ENCODE data around the gene DPM3. TPM values are rescaled to one million over a fixed set of nuclear protein-coding genes. Genes with fewer than 3 reads are reported as not detected.

The DPM3 gene
- total and polyA plus RNA-seq, 2 experiments from 2014 or later: 13.6 to 71.4 TPM

DNA sequence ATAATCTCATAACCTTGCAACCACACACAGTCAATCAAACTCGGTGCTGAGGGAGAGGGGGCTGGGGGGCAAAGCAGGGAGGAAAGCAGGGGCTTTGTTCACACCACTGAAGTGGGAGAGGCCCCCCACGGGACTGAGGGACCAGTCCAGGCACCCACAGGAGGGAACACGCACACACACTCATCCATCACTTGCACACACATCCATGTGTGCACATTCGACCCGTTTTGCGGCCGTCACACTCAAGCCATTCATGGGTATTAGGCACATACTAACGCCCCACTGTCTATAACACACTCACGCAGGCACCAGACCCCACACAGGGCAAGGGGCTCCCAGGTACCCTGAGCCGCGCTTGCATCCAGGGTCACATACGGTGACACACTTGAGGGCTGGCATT, 47.7 kb downstream of the DPM3 start (continued):
- TF ChIP-seq ZNF462 (CRISPR knock-in tag; IDR thresholded peaks at IDR 0.05): no peak
- TF ChIP-seq POLR2AphosphoS5 (IDR thresholded peaks at IDR 0.05; ENCODE audit: low read depth): no peak
- TF ChIP-seq EZH2phosphoT487 (IDR thresholded peaks at IDR 0.05; ENCODE audit: unreplicated experiment): no peak
- no peak for TF ChIP-seq ETS1 (IDR thresholded peaks at IDR 0.05)
- no peak for TF ChIP-seq NANOG (IDR thresholded peaks at IDR 0.05; ENCODE audit: borderline replicate concordance)
- TF ChIP-seq JUNB (IDR thresholded peaks at IDR 0.05; ENCODE audit: unreplicated experiment): no peak
- no peak for TF ChIP-seq EZH2 (IDR thresholded peaks at IDR 0.05; ENCODE audit: low read depth, unreplicated experiment)
- TF ChIP-seq ZNF114 (CRISPR knock-in tag; IDR thresholded peaks at IDR 0.05): no peak
- TF ChIP-seq STAT1 (IDR thresholded peaks at IDR 0.05; ENCODE audit: unreplicated experiment): no peak

DNA sequence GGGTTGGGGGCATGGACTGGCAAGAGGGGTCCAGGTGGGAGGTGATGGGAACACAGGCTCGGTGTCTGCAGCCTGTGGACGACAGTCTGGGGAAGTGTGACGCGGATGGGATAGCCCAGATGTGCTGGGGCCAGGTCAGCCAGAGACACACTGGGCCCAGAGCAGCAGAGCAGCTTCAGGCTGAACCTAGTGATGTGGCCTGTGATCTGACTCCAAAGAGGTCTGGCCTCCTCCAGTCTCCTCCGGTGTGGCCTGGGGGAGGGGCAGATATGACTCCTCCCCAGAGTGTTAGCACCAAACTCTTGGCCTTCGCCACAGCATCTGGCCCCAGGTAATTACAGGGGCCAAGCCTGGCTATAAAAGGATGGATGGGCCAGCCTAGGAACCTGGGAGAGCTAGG, 48.2 kb downstream of the DPM3 start:
- peaks cover 25% of the 10 kb centered on the region for H3K27me3 Mint-ChIP-seq (ENCODE audit: insufficient read depth, low read depth, poor library complexity)
- TF ChIP-seq ZNF114 (CRISPR knock-in tag; IDR thresholded peaks at IDR 0.05) (no peak), EZH2 (IDR thresholded peaks at IDR 0.05; ENCODE audit: low read depth, unreplicated experiment) (no peak), NANOG (IDR thresholded peaks at IDR 0.05; ENCODE audit: borderline replicate concordance) (no peak), JUNB (IDR thresholded peaks at IDR 0.05; ENCODE audit: unreplicated experiment) (no peak), CREB1 (CRISPR knock-in tag; IDR thresholded peaks at IDR 0.05; ENCODE audit: low read depth) (no peak), ETS1 (IDR thresholded peaks at IDR 0.05) (no peak)

More for the DNA sequence above, 48.2 kb downstream of the DPM3 start:
- H3K27me3 ChIP-seq (ENCODE audit: insufficient read depth): peaks cover 10% of the 10 kb centered on the region; the same call in 1 of the 2 replicates
- no peak overlapping the region for H3K4me3 Mint-ChIP-seq
- H3K4me3 ChIP-seq: no peak overlapping the region
- no peaks in the 10 kb centered on the region for H3K79me2 ChIP-seq (replicated peaks; ENCODE audit: insufficient read depth)
- no peaks in the 10 kb centered on the region for H3K9me3 Mint-ChIP-seq
- H3K9me2 ChIP-seq (ENCODE audit: insufficient read depth): no peaks in the 10 kb centered on the region
- no peaks in the 10 kb centered on the region for H3K36me3 ChIP-seq (ENCODE audit: insufficient read depth)
- H4K20me1 ChIP-seq (replicated peaks; ENCODE audit: insufficient read depth): no peaks in the 10 kb centered on the region
- no peak overlapping the region for H3K4me2 ChIP-seq
- no peak for ATAC-seq
- peaks cover 27% of the 10 kb centered on the region for H3K4me1 Mint-ChIP-seq
- no peak overlapping the region for H3K27ac Mint-ChIP-seq
- no peak overlapping the region for H2AFZ ChIP-seq
- peaks cover 7% of the 10 kb centered on the region; the same call in 1 of the 2 replicates for H3K4me1 ChIP-seq (ENCODE audit: insufficient read depth)
- 0 out of 2 replicates have a peak, but pooled peaks cover 9% of the 10 kb centered on the region for H3F3A ChIP-seq (replicated peaks; ENCODE audit: low read depth)
- no peak overlapping the region for H3K27ac ChIP-seq (ENCODE audit: low read depth)
- DNase-seq (ENCODE audit: low spot score): no peak
- H3K36me3 Mint-ChIP-seq (ENCODE audit: low read depth): no peaks in the 10 kb centered on the region; the same call in 2 of the 3 replicates
